Measurements from ENCODE around the gene LANCL2. TPM values are rescaled to one million over a fixed set of nuclear protein-coding genes. Genes with fewer than 3 reads are reported as not detected.
A peak's percentile ranks its signal among the peaks of the same experiment; 100 is the strongest.
"Not testable (repeated sequence)": the region's sequence is repeated elsewhere in the genome, so short reads cannot be mapped to it uniquely, and the experiment has no call there.

Gene LANCL2
- total and polyA plus RNA-seq, 2 of the 4 experiments (the other 2 are of a cell fraction): 11.7 to 17.9 TPM

GRCh38 chr7:55417456-55417855, 52.3 kb downstream of the LANCL2 start:
- H2BK20ac ChIP-seq (ENCODE audit: low read depth, low read length); H3K9me1 ChIP-seq (ENCODE audit: insufficient read depth, low read length); BruUV-seq (replicated peaks); ATAC-seq (ENCODE audit: low read depth); H3K36me3 ChIP-seq (ENCODE audit: control insufficient read depth, insufficient read depth, low read length); H3K27ac ChIP-seq (ENCODE audit: insufficient read depth, low read length); H2BK15ac ChIP-seq (ENCODE audit: low read depth, low read length); H3K4ac ChIP-seq (ENCODE audit: low read depth, low read length); H2AFZ ChIP-seq (replicated peaks; ENCODE audit: low read length, poor library complexity); H2AK9ac ChIP-seq (replicated peaks; ENCODE audit: low read depth, low read length, poor library complexity); POLR2A ChIA-PET (ENCODE audit: unreplicated experiment); H3K23ac ChIP-seq (ENCODE audit: low read depth, low read length); H3K56ac ChIP-seq (ENCODE audit: extremely low read depth, insufficient read depth, low read length); H3K9ac ChIP-seq (ENCODE audit: low read depth, low read length); H3K4me2 ChIP-seq (ENCODE audit: low read depth, low read length); H4K20me1 ChIP-seq (ENCODE audit: insufficient read depth, low read length); H3K79me1 ChIP-seq (ENCODE audit: low read depth in 1 of 2, low read length in 2 of 2); H3K9me3 ChIP-seq (ENCODE audit: control insufficient read depth, insufficient read depth, low read length); H2AK5ac ChIP-seq (ENCODE audit: low read depth, low read length); H2BK5ac ChIP-seq (ENCODE audit: low read depth, low read length, poor library complexity, severe bottlenecking); H3K27me3 ChIP-seq (ENCODE audit: control insufficient read depth, insufficient read depth, low read length); H2BK120ac ChIP-seq (ENCODE audit: low read depth, low read length); H3K4me1 ChIP-seq (ENCODE audit: control insufficient read depth, insufficient read depth, low read length); H4K8ac ChIP-seq (ENCODE audit: low read depth in 2 of 2, low read length in 2 of 2); H4K5ac ChIP-seq (ENCODE audit: low read depth, low read length); dilution Hi-C loops (cut with HindIII; ENCODE audit: low sequenced_read_pairs, unreplicated experiment); H3K14ac ChIP-seq (replicated peaks; ENCODE audit: low read depth, low read length); H3K18ac ChIP-seq (ENCODE audit: low read depth, low read length); H4K91ac ChIP-seq (ENCODE audit: insufficient read depth, low read depth, low read length); H3K4me3 ChIP-seq (ENCODE audit: insufficient read depth, low read depth, low read length): not testable (repeated sequence)
- CTCF ChIA-PET: interaction anchor here (0.6 kb wide), 1 partner anchor 547 kb away, joined by 6 read pairs; no protein-coding TSS in a partner anchor
- intact Hi-C loops (cut with micrococcal nuclease) (loop anchor here (5.0 kb wide), 1 partner anchor 180 kb away; no protein-coding TSS in a partner anchor), in situ Hi-C loops (cut with MboI; ENCODE audit: low sequenced_read_pairs) (loop anchor here (10.0 kb wide), 1 partner anchor 653 kb away; no protein-coding TSS in a partner anchor)
- WGBS, 2 experiments (ENCODE audit: extremely low coverage in 2 of 2, insufficient read length in 1 of 2): 100% methylated on average over 1 of the region's 4 CpGs; no CpG with 5 or more reads in 1 of the 2 experiments
- peak; percentile 34 for DNase-seq

All from IMR-90 (cell line).